A549 (cell line): ENCODE results near the gene CDKN2A. TPM values are rescaled to one million over a fixed set of nuclear protein-coding genes. Genes with fewer than 3 reads are reported as not detected.

ENCODE experiments used
- ATAC-seq, 2 experiments: fragments of 200-7000 bp in 1 of 2; fragments of >200 bp in 1 of 2; cut with Nextera tagmentation in 1 of 2; cut with Tn5 transposase in 1 of 2; 3 replicates each; pipeline versions ENCODE4 v1.8.0 to v1.9.1; 2018 to 2020; ENCODE audit warnings: mild to moderate bottlenecking in 1 of 2, moderate library complexity in 1 of 2
- CTCF ChIA-PET: fragments of 300-600 bp; sonication (Branson Sonifier 250); formaldehyde crosslinking; extraction: SDS; loops from one replicate; lab custom pipeline; 2021; ENCODE audit warnings: antibody characterized with exemption, inconsistent platforms; lab: Yijun Ruan, JAX
- POLR2A ChIA-PET: fragments of 350-600 bp; formaldehyde crosslinking; extraction: SDS; loops from one replicate; lab custom pipeline; 2021; ENCODE audit warnings: antibody characterized with exemption, inconsistent platforms; lab: Yijun Ruan, JAX
- DNase-seq, 2 experiments: peaks; one replicate each; pipeline versions ENCODE4 v3.0.0 to v3.0.0-alpha.2; 2011 to 2016; ENCODE audit warnings: low read depth in 1 of 2, low spot score in 1 of 2
- FAIRE-seq: peaks from 2 replicates; lab custom pipeline; 2011; peaks lifted over from hg19 to GRCh38; lab: Jason Lieb, UNC
- H3K27ac ChIP-seq, 2 experiments: fragments of >200 bp; sonication (Bioruptor Twin); formaldehyde crosslinking; 3 replicates each; pipeline ENCODE4 v1.5.1; 2016 to 2017
- H3K4me1 ChIP-seq: fragments of >200 bp; sonication (Bioruptor Twin); formaldehyde crosslinking; 3 replicates; pipeline ENCODE4 v1.6.1; 2016
- H3K4me2 ChIP-seq: fragments of >200 bp; sonication (Bioruptor Twin); formaldehyde crosslinking; 3 replicates; pipeline ENCODE4 v1.6.1; 2016
- H3K4me3 ChIP-seq: fragments of >200 bp; sonication (Bioruptor Twin); formaldehyde crosslinking; 3 replicates; pipeline ENCODE4 v1.5.1; 2016
- H3K9me3 ChIP-seq: fragments of >200 bp; sonication (Bioruptor Twin); formaldehyde crosslinking; 3 replicates; pipeline ENCODE4 v1.6.1; 2016
- BCL3 ChIP-seq: fragments of >200 bp; sonication (Bioruptor Twin); formaldehyde crosslinking; IDR thresholded peaks from 3 replicates; pipeline ENCODE4 v1.6.1; 2016
- BHLHE40 ChIP-seq: IDR thresholded peaks from 2 replicates; pipeline ENCODE4 v1.6.1; 2012; ENCODE audit warnings: low read depth, low read length, inconsistent platforms
- EP300 ChIP-seq, 2 experiments: fragments of >200 bp; sonication (Bioruptor Twin); formaldehyde crosslinking; IDR thresholded peaks; 2 replicates in 1 of 2; 3 replicates in 1 of 2; pipeline ENCODE4 v1.6.1; 2016 to 2017
- GATA3 ChIP-seq: IDR thresholded peaks from 2 replicates; pipeline ENCODE4 v1.6.1; 2012; ENCODE audit warnings: borderline replicate concordance
- HEYL ChIP-seq: fragments of 250-450 bp; sonication (Bioruptor Pico); IDR thresholded peaks from 2 replicates; pipeline ENCODE4 v1.8.0; 2021; ENCODE audit warnings: mild to moderate bottlenecking, moderate library complexity
- JUN ChIP-seq, 2 experiments: fragments of >200 bp; sonication (Bioruptor Twin); formaldehyde crosslinking; IDR thresholded peaks; 2 replicates in 1 of 2; 3 replicates in 1 of 2; pipeline ENCODE4 v1.6.1; 2016 to 2017
- NFE2L2 ChIP-seq: fragments of 150-350 bp; conservative IDR thresholded peaks from 2 replicates; pipeline ENCODE4 v1.6.1; 2014; ENCODE audit warnings: low read length
- NPAS2 ChIP-seq: fragments of 250-450 bp; sonication (Bioruptor Pico); IDR thresholded peaks from 2 replicates; pipeline ENCODE4 v1.8.0; 2022; ENCODE audit warnings: mild to moderate bottlenecking, moderate library complexity, borderline replicate concordance
- RAD21 ChIP-seq, 2 experiments: fragments of >200 bp in 1 of 2; sonication (Bioruptor Twin) in 1 of 2; formaldehyde crosslinking in 1 of 2; IDR thresholded peaks in 1 of 2; conservative IDR thresholded peaks in 1 of 2; 2 replicates in 1 of 2; 3 replicates in 1 of 2; pipeline ENCODE4 v1.6.1; 2012 to 2018; ENCODE audit warnings: inconsistent platforms in 1 of 2
- RCOR1 ChIP-seq: fragments of 150-350 bp; IDR thresholded peaks from 2 replicates; pipeline ENCODE4 v1.6.1; 2014; ENCODE audit warnings: antibody characterized with exemption, low read length, low read depth
- RNF2 ChIP-seq: fragments of 200-600 bp; sonication (generic); IDR thresholded peaks from 2 replicates; pipeline ENCODE4 v1.6.1; 2016; ENCODE audit warnings: low read depth, mild to moderate bottlenecking, antibody characterized with exemption, moderate library complexity, borderline replicate concordance
- TP53 ChIP-seq: fragments of 250-450 bp; sonication (Bioruptor Pico); IDR thresholded peaks from 2 replicates; pipeline ENCODE4 v1.5.0; 2021; ENCODE audit warnings: mild to moderate bottlenecking, moderate library complexity
- USF2 ChIP-seq: fragments of 450-650 bp; IDR thresholded peaks from 2 replicates; pipeline ENCODE4 v1.6.1; 2014; ENCODE audit warnings: antibody characterized with exemption
- ZC3H11A ChIP-seq: fragments of 450-650 bp; IDR thresholded peaks from 2 replicates; pipeline ENCODE4 v1.6.1; 2014; ENCODE audit warnings: antibody characterized with exemption, mild to moderate bottlenecking
- ZNF302 ChIP-seq: fragments of 250-450 bp; sonication (Bioruptor Pico); IDR thresholded peaks from 2 replicates; pipeline ENCODE4 v1.9.0; 2021; ENCODE audit warnings: inconsistent platforms, mild to moderate bottlenecking, moderate library complexity
- ZSCAN20 ChIP-seq: fragments of 250-450 bp; sonication (Bioruptor Pico); IDR thresholded peaks from 2 replicates; pipeline ENCODE4 v1.8.0; 2022; ENCODE audit warnings: mild to moderate bottlenecking, moderate library complexity
- WGBS: methylation state at CpG from one replicate; pipeline ENCODE4 v1.1.6; 2017; ENCODE audit errors: missing lambda C conversion rate; 5-methylcytosine and 5-hydroxymethylcytosine counted together
- polyA plus RNA-seq, 4 experiments: library from polyadenylated mRNA; depleted of rRNA in 3 of 4; stranded (reverse); fragments of >200 nt; fragmentation: RNase III in 1 of 4; extraction: RNeasy Plus Mini Kit Qiagen cat#74134 plus additional on column Dnase treatment in 1 of 4; gene quantifications; 2 replicates in 3 of 4; 3 replicates in 1 of 4; pipeline ENCODE4 v1.2.3, GENCODE V29; 2011 to 2017
- TF ChIP-seq, protein P1 (sequence below): fragments of >200 bp; sonication (Bioruptor Twin); formaldehyde crosslinking; IDR thresholded peaks from 3 replicates; pipeline ENCODE4 v1.5.1; 2016
- TF ChIP-seq, protein P2 (sequence below): fragments of >200 bp; sonication (Bioruptor Twin); formaldehyde crosslinking; IDR thresholded peaks from 2 replicates; pipeline ENCODE4 v1.6.1; 2016

The CDKN2A gene
- polyA plus RNA-seq, 2 of the 4 experiments (the other 2 are of a cell fraction): not detected

DNA sequence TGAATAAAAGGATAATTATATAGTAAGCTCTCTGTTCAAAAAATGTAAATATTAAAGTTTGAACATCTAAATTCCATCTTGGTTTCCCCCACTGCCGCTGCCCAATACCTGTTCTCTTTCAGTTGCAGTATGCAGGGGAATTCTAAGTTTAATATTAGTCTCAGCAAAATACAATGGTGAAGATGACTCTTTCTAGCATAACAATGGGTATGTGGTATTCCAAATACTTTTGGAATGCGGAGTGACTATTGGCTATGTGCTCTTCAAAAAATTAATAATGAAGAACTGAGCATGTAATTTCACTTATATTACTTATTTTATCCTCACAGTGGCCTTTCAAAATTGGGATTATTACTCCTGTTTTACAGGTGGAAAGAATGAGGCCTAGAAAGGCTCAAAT is 3.8 kb upstream of the CDKN2A start (continued):
- no peak for TF ChIP-seq HEYL (CRISPR knock-in tag)
- TF ChIP-seq, protein P1, sequence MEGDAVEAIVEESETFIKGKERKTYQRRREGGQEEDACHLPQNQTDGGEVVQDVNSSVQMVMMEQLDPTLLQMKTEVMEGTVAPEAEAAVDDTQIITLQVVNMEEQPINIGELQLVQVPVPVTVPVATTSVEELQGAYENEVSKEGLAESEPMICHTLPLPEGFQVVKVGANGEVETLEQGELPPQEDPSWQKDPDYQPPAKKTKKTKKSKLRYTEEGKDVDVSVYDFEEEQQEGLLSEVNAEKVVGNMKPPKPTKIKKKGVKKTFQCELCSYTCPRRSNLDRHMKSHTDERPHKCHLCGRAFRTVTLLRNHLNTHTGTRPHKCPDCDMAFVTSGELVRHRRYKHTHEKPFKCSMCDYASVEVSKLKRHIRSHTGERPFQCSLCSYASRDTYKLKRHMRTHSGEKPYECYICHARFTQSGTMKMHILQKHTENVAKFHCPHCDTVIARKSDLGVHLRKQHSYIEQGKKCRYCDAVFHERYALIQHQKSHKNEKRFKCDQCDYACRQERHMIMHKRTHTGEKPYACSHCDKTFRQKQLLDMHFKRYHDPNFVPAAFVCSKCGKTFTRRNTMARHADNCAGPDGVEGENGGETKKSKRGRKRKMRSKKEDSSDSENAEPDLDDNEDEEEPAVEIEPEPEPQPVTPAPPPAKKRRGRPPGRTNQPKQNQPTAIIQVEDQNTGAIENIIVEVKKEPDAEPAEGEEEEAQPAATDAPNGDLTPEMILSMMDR: no peak
- TF ChIP-seq, all 56 proteins: peak for 0

DNA sequence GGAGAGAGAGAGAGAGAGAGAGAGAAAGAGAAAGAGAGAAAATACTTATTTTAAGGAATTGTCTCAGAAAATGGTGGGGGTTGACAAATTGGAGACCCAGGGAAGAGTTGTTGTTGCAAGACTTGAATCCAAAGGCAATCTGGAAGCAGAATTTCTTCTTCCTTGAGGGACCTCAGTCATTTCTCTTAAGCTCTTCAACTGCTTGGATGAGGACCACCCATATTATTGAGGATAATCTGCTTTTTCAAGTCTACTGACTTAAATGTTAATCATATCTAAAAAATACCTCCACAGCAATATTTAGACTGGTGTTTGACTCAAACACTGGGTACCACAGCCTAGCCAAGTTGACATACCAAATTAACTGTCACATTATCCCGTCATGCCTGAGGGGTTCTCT is 3.3 kb upstream of the CDKN2A start:
- ChIA-PET CTCF (no interaction called here), POLR2A (no interaction called here)
- Histone ChIP-seq H3K4me2 (no peak overlapping the region), H3K27ac (no peak overlapping the region), H3K9me3 (no peaks in the 10 kb centered on the region), H3K4me3 (no peak overlapping the region), H3K4me1 (no peaks in the 10 kb centered on the region)
- ATAC-seq: no peak
- FAIRE-seq: no peak
- WGBS: no CpG with 5 or more reads among the region's 1 CpG
- DNase-seq: no peak
- TF ChIP-seq GATA3 (no peak), EP300 (IDR thresholded peaks at IDR 0.05) (no peak), ZNF302 (no peak), NPAS2 (no peak), BHLHE40 (no peak), JUN (IDR thresholded peaks at IDR 0.05) (no peak), BCL3 (no peak), USF2 (no peak), ZC3H11A (no peak)

DNA sequence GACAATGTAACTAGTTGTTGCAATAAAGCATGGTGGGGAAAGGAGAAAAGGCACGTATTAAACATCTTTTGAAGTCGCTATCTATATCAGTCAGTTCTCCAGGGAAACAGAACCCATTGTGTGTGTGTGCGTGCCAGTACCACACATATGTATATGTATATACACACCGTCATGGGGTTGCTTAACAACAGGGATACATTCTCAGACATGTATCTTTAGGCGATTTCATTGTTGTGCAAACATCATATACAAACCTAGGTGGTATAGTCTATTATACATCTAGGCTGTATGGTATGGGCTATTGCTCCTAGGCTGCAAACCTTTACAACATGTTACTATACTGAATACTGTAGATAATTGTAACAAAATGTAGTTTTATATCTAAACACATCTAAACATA is 2.7 kb upstream of the CDKN2A start:
- CTCF ChIA-PET: no interaction called here
- FAIRE-seq (no peak), ATAC-seq (no peak), DNase-seq (no peak)
- WGBS: no CpG with 5 or more reads among the region's 5 CpGs
- Histone ChIP-seq H3K4me3 (no peak overlapping the region), H3K4me1 (no peaks in the 10 kb centered on the region), H3K4me2 (no peak overlapping the region), H3K9me3 (no peaks in the 10 kb centered on the region), H3K27ac (no peak overlapping the region)
- no peak for TF ChIP-seq NFE2L2
- no peak for TF ChIP-seq RNF2
- no peak for TF ChIP-seq ZSCAN20 (CRISPR knock-in tag)
- TF ChIP-seq RCOR1: no peak
- no peak for TF ChIP-seq RAD21 (conservative IDR thresholded peaks at IDR 0.05 in 1 of 2, IDR thresholded peaks at IDR 0.05 in 1 of 2)
- TF ChIP-seq, protein P1: no peak
- TF ChIP-seq, protein P2, sequence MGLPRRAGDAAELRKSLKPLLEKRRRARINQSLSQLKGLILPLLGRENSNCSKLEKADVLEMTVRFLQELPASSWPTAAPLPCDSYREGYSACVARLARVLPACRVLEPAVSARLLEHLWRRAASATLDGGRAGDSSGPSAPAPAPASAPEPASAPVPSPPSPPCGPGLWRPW: no peak
- TF ChIP-seq NPAS2: no peak
- TF ChIP-seq TP53 (CRISPR knock-in tag): no peak
- POLR2A ChIA-PET: no interaction called here
